HG02678 (cell line): ENCODE measurements around the gene GRM8.

ENCODE experiments used
- ATAC-seq: cut with Tn5 transposase; IDR thresholded peaks from one replicate; pipeline ENCODE4 v1.9.1; 2021; ENCODE audit warnings: mild to moderate bottlenecking, moderate library complexity; ENCODE audit not compliant: unreplicated experiment

The GRM8 gene

DNA sequence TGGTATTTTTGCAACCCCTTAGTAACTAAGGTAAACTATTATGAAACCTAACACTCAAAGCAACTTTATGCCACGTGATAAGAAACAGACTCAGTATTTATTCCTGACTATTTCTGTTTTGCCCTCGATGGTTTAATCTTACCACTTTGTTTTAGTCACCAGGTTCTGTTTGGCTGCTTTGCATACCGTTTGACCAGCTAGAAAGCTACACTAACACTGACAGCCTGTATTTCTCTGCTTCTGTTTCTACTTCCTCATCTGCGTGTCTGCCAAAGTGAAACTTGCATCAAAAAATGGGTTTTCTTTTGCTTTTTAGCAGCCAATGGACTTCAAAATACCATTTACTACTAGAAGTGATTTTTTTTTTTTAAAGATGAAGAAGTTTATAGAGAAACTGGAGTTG lies 802.5 kb downstream of the GRM8 start:
- peak; percentile 95 for ATAC-seq

DNA sequence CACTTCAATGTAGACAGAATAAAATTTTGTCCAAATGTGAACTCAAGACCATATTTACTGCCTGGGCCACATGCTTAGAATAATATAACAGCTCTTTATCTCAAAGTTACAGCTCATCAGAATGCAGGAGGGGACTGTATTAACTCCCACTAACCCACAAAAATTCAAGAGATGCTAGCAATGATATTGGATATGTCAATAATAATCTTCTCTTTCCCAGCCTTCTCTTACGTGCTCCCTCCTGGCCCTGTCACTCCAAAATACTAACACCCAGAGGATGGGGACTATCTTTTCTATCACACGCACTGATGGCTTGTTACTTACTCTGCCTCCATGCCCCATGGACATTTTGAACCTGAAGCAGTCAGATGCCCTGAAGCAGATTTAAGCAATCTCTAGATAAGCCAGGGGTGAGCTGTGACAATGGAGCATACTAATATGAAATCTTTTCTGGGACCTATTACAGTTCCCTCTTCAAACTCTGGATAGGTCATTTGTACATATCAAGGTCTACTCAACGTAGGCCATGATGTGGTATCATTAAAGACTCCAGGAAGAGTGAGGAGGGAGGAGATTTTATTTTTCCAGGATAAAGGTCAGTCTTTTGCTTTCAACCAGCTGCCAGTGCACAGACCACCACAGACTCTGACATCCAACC lies 803.0 kb downstream of the GRM8 start:
- peak; percentile 10 for ATAC-seq

DNA sequence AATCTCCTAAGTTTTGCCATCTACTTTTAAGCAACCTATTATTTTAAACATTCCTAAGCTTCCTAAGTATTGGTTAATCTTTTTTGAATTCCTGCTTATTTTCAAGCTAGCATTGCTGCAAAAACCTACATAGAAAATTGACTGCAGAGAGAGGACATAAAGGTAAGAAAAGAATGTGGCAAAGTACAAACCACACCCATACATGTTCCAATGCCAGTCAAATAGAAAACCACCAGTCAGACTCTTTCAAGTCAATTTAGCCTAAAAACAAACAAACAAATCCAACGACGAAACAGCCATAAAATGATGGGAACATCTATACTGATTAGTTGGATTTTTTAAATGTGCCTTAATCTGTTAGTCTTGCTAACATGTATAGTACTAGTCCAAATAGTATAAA lies 804.8 kb downstream of the GRM8 start:
- ATAC-seq: no peak

DNA sequence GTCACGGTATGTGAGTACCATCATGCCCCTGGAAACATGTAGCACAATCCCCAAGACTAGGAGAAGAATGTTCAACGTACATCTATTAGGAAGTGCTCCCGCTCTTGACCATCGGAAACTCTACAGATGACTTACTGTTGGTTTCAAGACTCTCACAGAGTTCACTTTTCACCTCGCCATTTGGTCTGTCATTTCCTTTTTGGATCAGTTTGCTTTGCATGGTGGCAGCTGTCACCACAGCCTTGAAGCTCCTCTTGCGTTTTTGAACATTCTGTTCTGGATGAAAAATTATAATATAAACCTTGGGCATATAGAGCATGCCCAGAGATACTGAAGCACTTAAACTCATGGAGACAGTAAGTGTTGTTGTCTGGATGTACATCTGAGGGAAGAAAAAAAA lies 806.8 kb downstream of the GRM8 start:
- no peak for ATAC-seq

DNA sequence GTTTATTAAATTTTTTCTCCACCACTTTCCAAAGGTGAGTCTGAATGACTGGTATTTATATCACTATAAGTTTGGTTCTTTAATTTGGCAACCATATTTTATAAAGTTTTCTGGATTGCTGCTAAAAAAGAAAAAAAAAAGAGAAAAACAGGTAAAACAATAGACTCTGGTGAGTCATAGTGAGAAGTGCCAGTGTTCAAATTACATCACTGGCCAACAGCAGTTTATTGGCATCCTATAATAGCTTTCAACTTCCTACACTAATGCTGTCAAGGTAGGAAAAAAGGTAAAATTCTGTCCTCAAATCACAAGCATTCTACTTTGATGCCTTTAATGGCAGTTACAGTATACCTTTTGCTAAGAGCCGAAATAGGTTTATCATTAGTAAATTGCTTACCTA lies 808.8 kb downstream of the GRM8 start:
- no peak for ATAC-seq

DNA sequence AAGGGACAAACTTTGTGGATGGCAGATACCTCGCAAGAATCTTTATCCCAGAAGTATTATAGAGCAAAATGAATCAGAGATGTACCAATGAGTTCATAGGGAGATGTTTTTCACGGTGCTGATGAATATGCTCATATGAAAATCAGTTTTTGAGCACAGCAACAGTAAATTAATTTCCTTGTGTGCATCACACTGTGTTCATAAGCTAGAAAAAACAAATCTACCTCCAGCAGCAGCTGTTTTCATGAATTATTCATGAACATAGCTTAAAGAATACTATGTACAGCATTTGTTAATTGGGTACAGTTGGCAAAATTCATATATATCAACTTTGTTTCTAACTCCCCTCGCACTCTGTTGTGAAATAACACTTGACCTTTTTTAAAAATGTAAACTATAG lies 809.8 kb downstream of the GRM8 start:
- ATAC-seq: no peak

DNA sequence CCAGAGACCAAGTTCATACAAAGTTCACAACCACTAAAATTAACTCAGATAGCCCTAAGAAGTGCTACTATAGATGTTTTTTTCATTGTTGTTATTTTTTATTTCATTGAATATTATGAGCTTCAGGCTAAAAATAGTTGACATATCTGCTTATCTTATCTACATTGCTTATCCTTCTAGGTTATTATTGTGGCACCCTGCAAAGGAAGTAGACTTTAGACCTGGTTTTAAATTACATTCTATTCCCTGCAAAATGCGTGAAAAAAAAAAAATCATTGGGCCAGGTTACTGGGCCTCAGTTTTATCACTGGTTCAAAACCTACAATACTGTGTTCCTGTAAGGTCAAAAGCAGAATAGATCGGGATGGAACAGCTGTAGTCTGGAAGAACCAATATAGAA lies 811.0 kb downstream of the GRM8 start:
- ATAC-seq: no peak

DNA sequence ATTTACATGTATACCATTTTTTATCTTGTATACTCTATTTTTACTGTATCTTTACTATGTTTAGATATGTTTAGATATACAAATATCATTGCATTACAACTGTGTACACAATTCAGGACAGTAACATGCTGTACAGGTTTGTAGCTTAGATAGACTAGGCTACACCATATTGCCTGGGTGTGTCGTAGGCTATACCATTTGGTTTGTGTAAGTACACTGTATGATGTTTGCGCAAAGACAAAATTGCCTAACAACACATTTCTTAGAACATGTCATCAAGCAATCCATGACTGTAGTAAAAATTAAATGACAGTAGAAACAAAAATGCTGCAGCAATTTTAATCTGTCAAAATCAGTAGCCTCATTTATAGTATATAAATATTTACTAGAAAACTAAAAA lies 812.2 kb downstream of the GRM8 start:
- no peak for ATAC-seq

DNA sequence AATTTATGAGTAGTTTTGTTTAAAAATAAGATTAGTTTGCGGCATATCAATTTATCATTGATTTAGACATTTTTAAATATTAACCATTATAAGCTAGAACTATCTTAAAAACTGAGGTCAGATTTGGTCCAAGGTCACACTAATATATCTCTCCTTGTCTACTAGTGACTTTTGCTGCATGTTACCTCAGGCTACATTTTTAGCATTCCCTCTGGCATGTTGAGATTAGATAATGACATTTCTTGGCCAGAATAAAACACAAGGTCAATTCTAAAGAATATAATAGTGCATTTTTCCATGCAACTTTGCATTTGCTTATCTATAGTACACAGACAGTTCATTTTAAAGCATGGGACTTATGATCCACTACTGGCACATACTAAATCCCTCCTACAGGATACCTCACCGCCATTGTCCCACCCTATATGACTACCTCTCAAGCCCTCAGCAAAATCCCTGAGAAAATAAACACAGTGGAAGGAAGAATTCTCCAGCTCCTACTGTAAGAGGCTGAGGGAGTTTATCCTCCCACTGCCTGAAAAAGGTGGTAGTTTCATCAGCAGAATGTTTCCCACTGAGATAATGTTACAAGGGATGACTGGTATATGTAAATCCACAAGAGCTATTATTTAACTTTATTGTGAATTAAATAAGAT lies 816.4 kb downstream of the GRM8 start:
- ATAC-seq: no peak

DNA sequence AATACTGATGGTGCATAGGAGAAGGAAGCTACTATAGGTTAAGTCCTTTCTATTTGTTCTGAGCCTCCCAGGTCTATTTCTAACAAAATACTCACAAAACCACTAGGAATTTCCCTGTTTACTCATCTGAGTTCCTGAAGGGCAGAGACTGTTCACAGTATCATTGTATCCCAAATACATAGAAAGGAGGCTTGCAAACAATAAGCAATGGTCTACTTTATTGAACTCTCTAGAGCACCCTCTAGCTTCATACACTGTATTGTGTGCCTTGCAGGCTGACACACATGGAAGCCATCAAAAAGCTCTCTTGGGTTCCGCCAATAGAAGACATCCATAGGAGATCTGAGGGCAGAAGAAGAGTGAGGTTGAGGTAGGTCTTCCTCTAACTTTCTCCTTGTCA lies 826.1 kb downstream of the GRM8 start:
- ATAC-seq: no peak

DNA sequence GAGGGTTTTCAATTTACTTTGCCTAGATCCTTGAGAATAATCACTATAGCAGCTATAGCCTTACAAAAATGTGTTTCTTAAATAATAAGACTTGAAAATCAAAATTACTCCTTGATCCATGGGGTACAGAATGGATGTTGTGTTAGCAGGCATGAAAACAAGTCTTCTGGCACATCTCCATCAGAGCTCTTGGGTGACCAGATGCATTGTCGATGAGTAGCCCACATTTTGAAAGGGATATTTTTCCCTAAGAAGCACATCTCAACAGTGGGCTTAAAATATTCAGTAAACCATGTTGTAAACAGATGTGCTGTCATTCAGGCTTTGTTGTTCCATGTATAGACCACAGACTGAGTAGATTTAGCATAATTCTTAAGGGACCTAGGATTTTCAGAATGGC lies 827.8 kb downstream of the GRM8 start:
- no peak for ATAC-seq

DNA sequence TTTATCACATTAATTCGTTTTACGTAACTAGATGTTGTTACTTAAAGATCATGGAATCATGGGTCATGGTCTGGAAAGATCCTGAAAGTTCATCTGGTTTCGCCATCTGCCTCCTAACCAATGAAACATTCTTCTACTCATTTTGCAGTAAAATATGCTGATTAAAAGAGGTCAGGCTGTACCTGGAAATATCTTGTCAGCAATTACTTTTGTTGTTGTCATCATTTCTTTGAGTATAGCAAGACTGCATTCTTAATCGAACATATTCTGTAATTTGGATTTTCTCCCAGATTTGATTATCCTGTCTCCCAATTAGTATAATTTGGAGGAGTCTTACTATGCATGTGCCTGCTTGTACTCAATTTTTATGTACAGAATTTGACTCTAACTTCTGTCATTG lies 833.7 kb downstream of the GRM8 start:
- no peak for ATAC-seq

DNA sequence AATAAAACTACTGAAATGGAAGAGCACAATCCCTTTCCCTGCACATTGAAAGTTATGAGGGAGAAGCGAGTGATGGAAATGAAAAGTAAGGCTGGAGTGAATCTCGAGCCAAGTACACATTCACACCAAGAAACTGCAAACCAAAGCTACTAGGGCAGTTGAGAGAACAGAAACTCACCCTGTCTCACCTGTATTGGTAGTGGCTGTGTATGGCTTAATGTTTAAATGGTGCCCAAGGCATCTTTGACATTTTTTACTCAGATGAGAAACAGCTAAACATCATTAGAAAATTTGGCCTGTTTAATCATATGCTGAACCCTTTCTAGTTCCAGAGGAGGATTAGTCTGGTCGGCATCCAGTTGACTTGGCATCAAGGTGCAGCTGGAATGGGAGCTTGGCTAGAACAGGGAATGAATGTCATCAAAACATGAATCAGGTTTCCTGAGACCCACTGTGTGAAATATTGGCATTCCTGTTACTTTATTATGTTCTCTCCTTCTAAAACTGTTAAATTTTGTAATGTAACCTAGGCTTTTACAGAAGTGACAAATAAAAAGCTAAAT lies 840.8 kb downstream of the GRM8 start:
- peak; percentile 66 for ATAC-seq

DNA sequence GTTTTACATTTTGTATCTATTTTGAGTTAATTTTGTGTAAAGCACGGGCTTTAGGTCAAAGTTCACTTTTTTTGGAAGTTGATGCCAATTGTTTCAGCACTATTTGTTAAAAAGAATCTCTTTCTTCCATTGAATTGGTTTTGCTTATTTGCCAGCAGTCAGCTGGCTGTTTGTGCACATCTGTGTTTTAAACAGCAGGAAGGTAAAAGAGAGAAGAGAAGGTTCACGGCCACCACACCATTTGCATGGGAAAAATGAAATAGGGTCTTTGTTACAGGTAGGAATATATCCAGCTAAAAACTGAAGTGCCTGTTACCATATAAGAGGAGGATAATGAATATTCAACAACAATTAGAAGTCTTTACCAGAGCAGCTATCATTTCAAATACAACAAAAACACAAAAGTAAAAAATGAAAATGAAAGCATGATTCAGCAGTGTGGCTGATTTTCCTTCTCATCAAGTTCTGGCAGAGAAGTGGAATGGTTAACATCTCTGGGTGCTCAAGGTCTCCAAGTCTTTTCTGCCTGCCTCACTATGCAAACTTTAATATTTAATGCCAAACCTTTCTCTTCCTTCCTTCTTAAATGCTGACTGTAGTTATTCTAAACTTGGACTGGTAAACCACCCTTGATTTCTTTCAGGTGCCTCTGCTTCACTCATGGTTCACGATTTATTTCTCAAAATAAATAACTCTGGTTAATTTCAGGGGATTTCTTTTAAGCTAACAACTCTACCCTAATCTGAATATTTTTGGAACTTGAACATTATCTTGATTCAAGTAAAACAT lies 841.5 kb downstream of the GRM8 start:
- peak; percentile 20 for ATAC-seq

DNA sequence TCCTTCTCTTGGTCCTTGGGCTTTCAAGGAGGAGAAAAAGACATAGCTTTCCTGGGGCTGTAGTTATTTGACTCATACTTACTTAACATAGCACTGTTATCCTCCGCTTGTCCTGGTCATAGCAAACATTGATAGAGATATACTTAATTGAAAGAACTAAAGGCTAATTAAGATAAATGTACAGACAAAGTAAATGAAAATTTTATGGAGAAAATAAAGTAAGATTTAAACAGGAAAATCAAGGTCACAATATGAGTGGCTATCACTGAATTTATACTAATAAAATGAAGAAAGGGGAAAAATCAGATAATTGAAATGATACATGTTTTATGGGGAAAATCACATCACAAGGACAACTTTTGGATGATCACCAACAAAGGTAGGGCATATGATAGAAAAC lies 849.7 kb downstream of the GRM8 start:
- ATAC-seq: no peak

DNA sequence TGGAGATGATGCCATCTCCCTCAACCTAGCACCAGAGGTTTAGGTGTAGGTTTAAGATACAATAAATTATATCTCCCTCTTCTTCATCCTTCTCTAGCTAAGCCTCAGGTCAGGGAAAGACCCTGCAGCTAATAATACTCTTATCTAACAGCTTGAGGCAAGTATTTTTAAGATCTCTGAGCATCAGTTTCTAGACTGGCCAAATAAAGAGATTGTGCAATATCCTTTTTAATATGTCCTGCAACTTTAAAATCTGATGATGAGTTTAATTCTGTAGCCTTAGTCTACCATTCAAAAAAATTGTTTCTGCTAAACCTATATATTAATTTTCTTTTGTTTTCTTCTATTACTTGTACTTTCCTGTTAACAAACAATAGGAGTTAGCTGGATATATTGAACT lies 850.8 kb downstream of the GRM8 start:
- no peak for ATAC-seq

DNA sequence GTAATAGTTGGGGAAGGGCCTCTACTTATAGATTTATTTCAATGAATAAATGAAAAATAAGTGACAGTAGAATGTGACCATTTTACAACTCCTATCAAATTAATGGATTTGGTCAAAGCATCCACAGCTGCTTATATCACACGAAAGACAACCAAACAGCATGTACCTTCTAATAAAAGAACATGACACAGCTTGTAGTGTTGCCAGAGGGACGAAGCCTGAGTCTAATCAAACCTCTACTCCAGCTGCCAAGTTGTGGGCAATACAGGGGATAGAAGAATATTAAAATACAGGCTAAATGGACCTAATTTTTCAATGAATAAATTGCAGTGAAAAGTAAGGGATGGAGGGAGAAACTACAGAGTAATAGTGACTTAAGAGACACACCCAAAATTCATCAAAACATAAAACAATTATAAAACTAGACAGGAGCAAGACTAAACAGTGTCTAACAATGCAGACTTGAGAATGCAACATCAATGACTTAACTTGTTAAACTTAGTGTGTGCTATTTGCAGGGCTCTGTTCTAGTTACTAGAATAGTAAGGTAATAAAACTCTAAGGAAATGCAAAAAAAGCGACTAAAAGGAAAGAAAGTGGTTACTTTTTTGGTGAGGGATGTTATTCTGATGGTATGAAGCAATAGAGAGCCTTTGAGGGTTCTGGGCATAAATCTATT lies 853.8 kb downstream of the GRM8 start:
- no peak for ATAC-seq

DNA sequence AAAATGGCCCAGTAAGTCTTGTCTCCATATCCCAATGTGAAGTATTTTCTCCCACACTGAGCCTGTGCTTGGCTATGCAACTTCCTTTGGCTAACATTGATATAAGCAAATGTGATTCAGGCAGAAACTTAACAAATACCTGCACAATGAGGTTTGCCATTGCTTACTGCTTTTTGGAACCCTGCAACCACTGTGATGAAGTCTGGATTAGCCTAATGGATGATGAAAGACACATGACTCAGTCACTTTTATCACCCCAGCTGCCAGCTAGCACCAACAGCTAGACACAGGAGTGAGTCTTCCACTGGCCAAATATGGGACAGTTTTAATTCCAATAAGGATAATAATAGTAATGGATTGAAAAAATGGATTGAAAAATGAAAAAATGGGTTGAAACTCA lies 854.5 kb downstream of the GRM8 start:
- ATAC-seq: no peak

DNA sequence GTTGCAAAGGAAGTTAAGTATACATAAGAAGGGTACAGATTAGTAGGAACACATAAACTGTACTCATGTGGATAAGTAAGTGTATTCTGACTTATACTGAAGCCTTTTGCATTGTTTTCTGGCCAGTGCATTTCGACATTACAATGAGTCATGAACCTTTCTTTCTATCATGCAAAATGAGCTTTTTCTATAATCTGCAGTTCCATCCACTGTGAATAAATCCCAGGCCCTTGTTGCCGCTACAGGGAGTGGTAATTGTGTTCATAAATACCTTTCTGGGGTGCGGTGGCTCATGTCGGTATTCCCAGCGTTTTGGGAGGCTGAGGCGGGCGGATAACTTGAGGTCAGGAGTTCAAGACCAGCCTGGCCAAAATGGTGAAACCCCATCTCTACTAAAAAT lies 858.3 kb downstream of the GRM8 start:
- no peak for ATAC-seq
